Neuron (in vitro differentiated cells): ENCODE data around the gene TEAD1.
A peak's percentile ranks its signal among the peaks of the same experiment; 100 is the strongest.

Experiments used
- H2AFZ ChIP-seq: one replicate; pipeline ENCODE4 v1.6.1; 2013; ENCODE audit warnings: low read depth, mild to moderate bottlenecking, inconsistent platforms, low read length, moderate library complexity
- H3K27me3 ChIP-seq: one replicate; pipeline ENCODE4 v1.6.1; 2013; ENCODE audit warnings: low read length; ENCODE audit not compliant: insufficient read depth
- H3K36me3 ChIP-seq: one replicate; pipeline ENCODE4 v1.6.1; 2013; ENCODE audit warnings: low read length; ENCODE audit not compliant: insufficient read depth
- H3K4me1 ChIP-seq: one replicate; pipeline ENCODE4 v1.6.1; 2013; ENCODE audit warnings: low read length; ENCODE audit not compliant: insufficient read depth
- H3K4me3 ChIP-seq: 2 replicates; pipeline ENCODE4 v1.5.1; 2013; ENCODE audit warnings: mild to moderate bottlenecking, low read length, moderate library complexity
- H3K9me3 ChIP-seq: one replicate; pipeline ENCODE4 v1.6.1; 2013; ENCODE audit warnings: low read length

Gene TEAD1

GRCh38 chr11:12673601-12673923 is 659 bp upstream of the TEAD1 start:
- Histone ChIP-seq H3K4me3 (peak overlapping the region; percentile 99), H3K36me3 (peaks cover 4% of the 10 kb centered on the region), H3K4me1 (peaks cover 20% of the 10 kb centered on the region), H3K27me3 (no peaks in the 10 kb centered on the region), H3K9me3 (no peaks in the 10 kb centered on the region), H2AFZ (peak overlapping the region; percentile 57)

DNA sequence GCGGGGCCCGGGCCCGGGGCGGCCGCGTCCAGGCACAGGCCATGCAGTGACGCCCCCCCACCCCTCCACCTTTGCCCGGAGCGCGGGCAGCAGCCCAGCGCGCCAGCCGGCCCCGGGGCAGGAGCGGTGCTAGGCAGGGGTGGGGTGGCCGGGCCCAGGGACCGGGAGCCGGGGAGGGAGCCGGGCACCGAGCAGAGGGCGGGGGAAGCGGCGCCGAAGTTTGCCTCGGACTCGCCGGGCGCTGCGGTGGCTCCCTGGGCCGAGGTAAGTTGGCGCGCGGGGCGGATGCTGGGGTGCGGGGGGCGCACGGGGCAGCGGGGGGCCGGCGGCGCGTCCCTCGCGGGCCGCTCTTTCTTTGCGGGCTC is 332 bp downstream of the TEAD1 start:
- H3K4me3 ChIP-seq: peak overlapping the region; percentile 99
- H3K4me1 ChIP-seq: peaks cover 30% of the 10 kb centered on the region
- no peaks in the 10 kb centered on the region for H3K27me3 ChIP-seq
- H2AFZ ChIP-seq: no peak overlapping the region
- no peaks in the 10 kb centered on the region for H3K9me3 ChIP-seq
- H3K36me3 ChIP-seq: peaks cover 4% of the 10 kb centered on the region

GRCh38 chr11:12674936-12675696 is 895 bp downstream of the TEAD1 start:
- peak overlapping the region; percentile 99 for H3K4me3 ChIP-seq
- H3K36me3 ChIP-seq: peaks cover 4% of the 10 kb centered on the region
- H3K4me1 ChIP-seq: peaks cover 36% of the 10 kb centered on the region
- no peaks in the 10 kb centered on the region for H3K9me3 ChIP-seq
- no peak overlapping the region for H2AFZ ChIP-seq
- no peaks in the 10 kb centered on the region for H3K27me3 ChIP-seq

DNA sequence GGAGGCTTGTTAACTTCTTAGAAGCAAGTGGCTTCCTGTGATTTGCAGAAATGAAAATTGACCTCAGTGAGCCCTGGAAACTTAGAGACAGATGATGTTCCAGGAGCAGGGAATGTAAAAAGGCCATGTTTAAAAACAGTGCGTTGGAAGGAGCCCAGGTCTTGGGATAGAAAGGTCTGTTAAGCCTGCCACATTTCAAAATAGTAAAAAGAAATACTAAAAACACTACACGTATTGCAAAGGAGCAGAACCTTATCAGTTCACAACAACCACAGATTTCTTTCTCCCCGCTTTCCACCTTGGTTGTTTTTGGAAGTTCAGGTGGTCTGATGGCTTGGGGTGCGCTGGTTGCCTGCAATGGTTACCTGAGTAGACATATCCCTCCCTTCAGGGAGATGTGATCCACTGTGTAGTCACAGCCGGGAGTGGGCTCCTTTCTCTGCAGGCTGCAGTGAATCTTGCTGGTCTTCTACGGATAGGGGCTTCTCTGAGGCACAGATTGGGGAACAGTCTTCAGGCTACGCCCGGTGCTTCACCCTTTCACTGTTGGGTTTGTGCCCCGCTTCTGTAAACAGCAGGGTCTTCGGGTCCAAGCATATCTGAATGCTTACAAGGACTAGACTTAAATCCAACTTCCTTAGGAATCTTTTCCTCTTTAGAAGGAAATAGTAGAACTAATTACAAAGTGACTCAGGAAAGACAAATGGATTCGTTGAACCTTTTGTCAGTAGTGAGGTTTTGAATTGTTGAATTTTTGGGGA is 1.9 kb downstream of the TEAD1 start:
- Histone ChIP-seq H2AFZ (no peak overlapping the region), H3K9me3 (no peaks in the 10 kb centered on the region), H3K36me3 (peaks cover 4% of the 10 kb centered on the region), H3K27me3 (no peaks in the 10 kb centered on the region), H3K4me1 (peaks cover 45% of the 10 kb centered on the region), H3K4me3 (peak overlapping the region; percentile 99)

- Histone ChIP-seq H3K36me3 (peaks cover 4% of the 10 kb centered on the region), H3K4me1 (peaks cover 55% of the 10 kb centered on the region), H3K27me3 (no peaks in the 10 kb centered on the region), H3K4me3 (peak overlapping the region; percentile 99), H2AFZ (no peak overlapping the region), H3K9me3 (no peaks in the 10 kb centered on the region)
Measured at GRCh38 chr11:12677131-12677530, 2.9 kb downstream of the TEAD1 start.

- Histone ChIP-seq H3K9me3 (no peaks in the 10 kb centered on the region), H3K27me3 (no peaks in the 10 kb centered on the region), H3K4me1 (peaks cover 61% of the 10 kb centered on the region), H3K36me3 (peaks cover 8% of the 10 kb centered on the region), H2AFZ (no peak overlapping the region), H3K4me3 (peak overlapping the region; percentile 99)
Measured at GRCh38 chr11:12678092-12678491, 3.9 kb downstream of the TEAD1 start.

DNA sequence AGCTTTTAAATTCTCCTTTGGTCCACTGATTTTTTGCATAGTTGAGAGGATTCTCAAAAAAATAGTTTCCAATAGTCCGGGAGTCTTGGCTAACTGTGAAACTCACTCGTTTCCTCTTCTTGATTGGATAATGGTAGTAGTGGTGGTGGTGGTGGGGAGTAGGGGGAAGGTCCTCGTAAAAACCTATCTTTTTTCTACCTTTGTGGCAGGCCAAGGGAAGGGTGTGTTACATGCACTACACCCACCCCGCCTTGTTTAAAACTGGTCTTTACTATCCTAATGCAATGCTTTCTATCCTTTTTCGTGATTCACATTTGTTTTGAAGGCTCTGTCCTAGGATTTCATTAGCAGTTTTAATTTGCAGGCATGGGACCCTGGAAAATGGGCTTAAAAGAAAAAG is 4.8 kb downstream of the TEAD1 start:
- H3K4me1 ChIP-seq: peaks cover 65% of the 10 kb centered on the region

GRCh38 chr11:12679471-12679870 is 5.2 kb downstream of the TEAD1 start:
- peaks cover 70% of the 10 kb centered on the region for H3K4me1 ChIP-seq
- H3K36me3 ChIP-seq: peaks cover 12% of the 10 kb centered on the region
- no peaks in the 10 kb centered on the region for H3K27me3 ChIP-seq
- no peak overlapping the region for H2AFZ ChIP-seq
- no peaks in the 10 kb centered on the region for H3K9me3 ChIP-seq
- H3K4me3 ChIP-seq: peak overlapping the region; percentile 6

More for the DNA sequence above, 4.8 kb downstream of the TEAD1 start:
- Histone ChIP-seq H3K36me3 (peaks cover 12% of the 10 kb centered on the region), H3K9me3 (no peaks in the 10 kb centered on the region), H3K27me3 (no peaks in the 10 kb centered on the region), H2AFZ (no peak overlapping the region), H3K4me3 (peak overlapping the region; percentile 6)

DNA sequence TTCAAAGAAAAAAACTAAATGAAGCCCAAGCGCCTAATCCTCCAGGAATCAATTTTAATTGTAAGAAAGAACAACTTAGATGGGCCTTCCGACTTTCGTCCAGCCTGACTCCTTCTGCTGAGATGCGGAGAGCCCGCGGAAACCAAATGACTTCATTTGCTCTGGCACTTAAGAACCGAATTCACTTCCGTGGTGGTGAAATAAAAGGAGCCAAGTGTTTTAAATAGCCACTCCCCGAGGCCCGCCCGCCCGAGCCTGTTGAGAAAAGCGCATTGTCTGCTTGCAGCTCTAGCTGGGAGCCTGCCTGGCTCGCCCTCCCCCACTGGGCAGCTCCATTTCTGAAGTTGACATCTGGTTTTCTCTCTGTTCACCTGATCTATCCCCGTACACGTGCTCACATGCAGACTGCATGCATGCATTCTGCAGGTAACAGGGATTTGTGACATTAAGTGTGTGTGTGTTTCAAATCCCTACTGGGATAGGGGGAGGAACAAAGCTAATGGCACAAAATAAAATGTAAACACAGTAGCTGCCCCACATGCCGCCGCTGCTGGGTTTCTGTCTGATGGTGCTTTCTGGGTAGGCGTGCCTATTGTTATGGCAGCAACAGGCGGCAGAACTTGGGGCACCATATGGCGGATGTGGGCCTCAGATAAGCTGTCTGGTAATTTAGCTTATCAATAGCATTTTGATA is 6.2 kb downstream of the TEAD1 start:
- H3K4me3 ChIP-seq: peak overlapping the region; percentile 34
- peaks cover 75% of the 10 kb centered on the region for H3K4me1 ChIP-seq
- H3K9me3 ChIP-seq: no peaks in the 10 kb centered on the region
- H2AFZ ChIP-seq: no peak overlapping the region
- H3K27me3 ChIP-seq: no peaks in the 10 kb centered on the region
- peaks cover 12% of the 10 kb centered on the region for H3K36me3 ChIP-seq

- Histone ChIP-seq H3K27me3 (no peaks in the 10 kb centered on the region), H3K9me3 (no peaks in the 10 kb centered on the region), H3K36me3 (peaks cover 12% of the 10 kb centered on the region), H3K4me1 (peaks cover 74% of the 10 kb centered on the region), H2AFZ (no peak overlapping the region), H3K4me3 (peak overlapping the region; percentile 24)
Measured at GRCh38 chr11:12680940-12681258, 6.7 kb downstream of the TEAD1 start.

- Histone ChIP-seq H3K36me3 (peaks cover 12% of the 10 kb centered on the region), H3K4me3 (no peak overlapping the region)
Measured at GRCh38 chr11:12681466-12681865, 7.2 kb downstream of the TEAD1 start.

GRCh38 chr11:12682288-12682687 is 8.1 kb downstream of the TEAD1 start:
- Histone ChIP-seq H3K4me1 (peaks cover 67% of the 10 kb centered on the region), H3K36me3 (peaks cover 12% of the 10 kb centered on the region), H3K4me3 (no peak overlapping the region), H3K27me3 (no peaks in the 10 kb centered on the region), H2AFZ (no peak overlapping the region), H3K9me3 (no peaks in the 10 kb centered on the region)

More at GRCh38 chr11:12681466-12681865, 7.2 kb downstream of the TEAD1 start:
- Histone ChIP-seq H2AFZ (no peak overlapping the region), H3K27me3 (no peaks in the 10 kb centered on the region), H3K4me1 (peaks cover 69% of the 10 kb centered on the region), H3K9me3 (no peaks in the 10 kb centered on the region)

DNA sequence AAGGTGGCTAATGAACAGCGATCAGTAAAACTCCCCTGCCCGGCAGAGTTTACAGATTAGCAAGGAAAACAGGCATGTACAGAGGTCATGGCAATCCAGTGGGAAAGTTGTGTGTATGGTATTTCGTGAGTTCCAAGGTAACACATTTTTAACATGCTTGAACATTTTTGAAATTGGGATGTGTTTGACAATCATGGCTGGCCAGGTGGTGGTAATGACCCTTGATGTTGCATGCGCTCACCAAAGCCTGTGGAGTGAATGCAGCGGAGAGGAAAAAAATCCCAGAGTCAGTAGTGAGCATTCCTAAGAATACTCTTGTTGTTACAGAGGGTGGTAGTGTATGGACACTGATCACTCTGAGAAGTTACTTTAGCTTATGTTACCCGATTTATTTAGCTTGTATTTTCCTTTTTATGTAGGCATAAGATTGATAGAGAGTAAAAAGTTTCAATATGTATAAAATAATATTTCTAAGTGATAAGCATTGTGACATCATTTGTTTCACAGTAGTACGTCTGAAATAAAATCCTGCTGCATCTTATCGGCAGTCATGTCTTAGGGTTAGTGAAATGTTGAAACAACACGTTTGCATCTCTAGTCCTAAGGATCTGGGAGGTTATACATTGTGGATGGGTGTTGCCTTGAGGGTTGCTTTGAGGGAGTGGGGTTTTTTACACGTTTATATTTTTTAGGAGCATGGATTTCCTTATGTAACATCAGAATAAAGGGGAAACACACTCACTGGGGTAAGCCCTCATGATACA is 8.7 kb downstream of the TEAD1 start:
- Histone ChIP-seq H2AFZ (no peak overlapping the region), H3K4me3 (no peak overlapping the region), H3K9me3 (no peaks in the 10 kb centered on the region), H3K4me1 (peaks cover 63% of the 10 kb centered on the region), H3K27me3 (no peaks in the 10 kb centered on the region), H3K36me3 (peaks cover 12% of the 10 kb centered on the region)
